ENCODE measurements around the gene VASH1.
A peak's percentile ranks its signal among the peaks of the same experiment; 100 is the strongest.

Gene VASH1

DNA sequence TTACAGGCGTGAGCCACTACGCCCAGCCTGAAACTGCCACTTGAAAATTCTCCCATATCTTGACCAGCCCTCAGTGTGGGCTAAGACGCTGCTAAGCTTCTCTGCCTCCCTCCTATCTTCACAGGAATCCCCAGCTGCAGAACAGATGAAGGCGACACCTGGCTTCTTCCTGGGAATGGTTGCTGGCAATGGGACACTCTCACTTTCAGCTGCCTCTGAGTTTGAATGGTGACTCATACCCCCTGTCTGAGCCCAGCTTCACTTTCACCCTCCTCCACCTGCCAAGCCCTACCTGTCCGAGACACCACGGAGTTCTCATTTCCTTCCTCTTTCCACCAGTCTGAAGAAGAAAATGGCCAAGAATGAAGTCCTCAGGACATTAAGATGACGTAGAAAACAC lies 18.3 kb upstream of the VASH1 start:
- no peak for DNase-seq (ENCODE audit: low read depth)

GRCh38 chr14:76752744-76753143 lies 8.5 kb upstream of the VASH1 start:
- no peak for DNase-seq (ENCODE audit: low read depth)

DNA sequence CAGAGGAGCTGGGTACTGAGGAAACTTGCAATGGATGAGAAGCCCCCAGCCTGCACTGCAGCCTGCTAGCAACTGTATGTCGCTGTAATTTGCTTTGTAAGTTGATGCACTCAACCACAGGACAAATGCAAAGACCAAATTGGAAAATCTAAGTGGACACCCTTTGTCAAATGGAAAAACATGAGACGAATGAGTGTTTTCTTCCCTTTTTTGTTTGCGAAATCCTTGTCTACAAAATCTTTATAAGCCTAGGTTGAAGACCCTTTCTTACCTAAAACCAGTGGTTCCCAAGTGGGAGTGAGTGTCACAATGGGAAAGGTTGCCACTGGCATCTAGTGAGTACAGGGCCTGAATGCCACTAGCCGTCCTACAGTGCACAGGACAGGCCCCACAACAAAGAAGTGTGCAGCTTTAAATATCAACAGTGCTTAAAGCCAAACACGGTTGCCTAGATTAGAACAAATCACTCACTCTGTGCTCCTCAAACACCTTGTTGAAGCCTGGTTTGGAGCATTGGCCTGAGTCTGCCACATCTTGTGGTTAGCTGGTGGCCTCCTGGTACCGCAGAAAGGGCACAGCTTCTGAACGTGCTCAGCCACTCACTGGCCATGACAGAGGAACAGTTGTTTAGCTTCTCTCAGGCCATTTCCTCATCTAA lies 7.6 kb upstream of the VASH1 start:
- no peak for DNase-seq (ENCODE audit: low read depth)

- DNase-seq (ENCODE audit: low read depth) = no peak
Observed at GRCh38 chr14:76754586-76754985, 6.7 kb upstream of the VASH1 start.

DNA sequence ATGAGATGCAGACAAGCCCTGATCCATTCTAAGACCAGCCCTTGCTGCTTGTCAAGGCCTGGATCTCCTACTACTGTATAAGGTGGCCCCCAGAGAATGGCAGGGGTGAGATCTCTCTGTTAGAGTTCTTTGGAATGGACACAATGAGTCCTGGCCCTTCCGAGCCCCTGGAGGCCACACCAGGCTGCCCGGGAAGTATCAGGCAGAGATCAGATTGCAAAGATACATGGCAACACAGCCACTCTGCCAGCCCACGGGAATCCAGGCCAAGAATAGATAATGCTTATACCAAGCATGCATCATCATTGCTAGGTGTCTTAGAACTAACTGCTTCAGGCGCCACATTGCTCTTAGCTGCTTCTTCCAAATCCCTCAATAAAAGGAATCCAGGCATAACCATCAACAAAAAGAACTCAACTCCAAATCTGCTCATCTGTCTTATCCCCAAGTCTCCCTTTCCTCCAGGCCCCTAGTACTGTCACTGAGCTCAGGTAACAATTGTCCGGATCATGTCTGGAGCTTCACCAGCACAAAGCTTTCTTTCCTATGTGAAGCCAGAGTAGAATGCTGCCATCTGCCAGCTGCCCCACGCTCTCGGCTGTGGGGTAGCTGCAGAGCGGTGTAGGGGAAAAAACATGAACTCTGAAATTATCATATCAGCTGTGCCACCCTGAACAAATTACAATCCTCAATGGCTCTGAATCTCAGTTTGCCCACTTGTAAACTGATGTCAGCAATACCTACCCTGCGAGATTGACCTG lies 5.5 kb upstream of the VASH1 start:
- no peak for DNase-seq (ENCODE audit: low read depth)

DNA sequence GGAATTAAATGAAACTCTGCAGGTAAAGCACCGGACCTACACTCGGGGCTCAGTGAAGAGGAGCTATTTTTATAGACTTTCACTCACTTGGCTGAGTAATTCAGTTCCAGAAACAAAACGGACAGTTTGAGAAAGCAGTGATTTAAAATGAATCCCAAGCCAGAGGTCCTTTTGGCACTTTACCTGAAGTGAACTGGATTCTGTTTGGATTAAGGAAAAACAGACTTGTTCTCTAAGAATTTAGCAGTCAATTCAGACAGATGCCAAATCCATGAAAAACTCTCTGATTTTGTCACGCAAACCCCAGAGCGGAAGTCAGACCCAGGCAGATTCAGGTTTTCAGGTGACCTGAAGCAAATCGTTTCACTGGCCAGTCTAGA lies 4.9 kb upstream of the VASH1 start:
- no peak for DNase-seq (ENCODE audit: low read depth)

DNA sequence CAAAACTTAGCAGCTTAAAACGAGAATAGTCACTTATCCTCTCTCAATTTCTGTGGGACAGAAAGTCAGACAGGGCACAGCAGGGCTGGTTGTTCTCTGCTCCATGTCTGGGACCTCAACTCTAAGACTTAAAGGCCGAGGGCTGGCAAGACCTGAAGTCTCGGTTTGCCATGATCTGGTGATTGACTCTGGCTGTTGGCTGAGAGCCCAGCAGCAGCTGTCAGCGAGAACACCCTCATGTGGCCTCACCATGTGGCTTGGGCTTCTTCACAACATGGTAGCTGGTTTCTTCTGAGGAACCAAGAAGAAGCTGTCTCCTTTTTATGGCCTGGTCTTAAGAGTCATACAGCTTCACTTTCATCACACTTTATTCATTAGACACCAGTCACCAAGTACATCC lies 1.7 kb upstream of the VASH1 start:
- DNase-seq (ENCODE audit: low read depth) = no peak

DNA sequence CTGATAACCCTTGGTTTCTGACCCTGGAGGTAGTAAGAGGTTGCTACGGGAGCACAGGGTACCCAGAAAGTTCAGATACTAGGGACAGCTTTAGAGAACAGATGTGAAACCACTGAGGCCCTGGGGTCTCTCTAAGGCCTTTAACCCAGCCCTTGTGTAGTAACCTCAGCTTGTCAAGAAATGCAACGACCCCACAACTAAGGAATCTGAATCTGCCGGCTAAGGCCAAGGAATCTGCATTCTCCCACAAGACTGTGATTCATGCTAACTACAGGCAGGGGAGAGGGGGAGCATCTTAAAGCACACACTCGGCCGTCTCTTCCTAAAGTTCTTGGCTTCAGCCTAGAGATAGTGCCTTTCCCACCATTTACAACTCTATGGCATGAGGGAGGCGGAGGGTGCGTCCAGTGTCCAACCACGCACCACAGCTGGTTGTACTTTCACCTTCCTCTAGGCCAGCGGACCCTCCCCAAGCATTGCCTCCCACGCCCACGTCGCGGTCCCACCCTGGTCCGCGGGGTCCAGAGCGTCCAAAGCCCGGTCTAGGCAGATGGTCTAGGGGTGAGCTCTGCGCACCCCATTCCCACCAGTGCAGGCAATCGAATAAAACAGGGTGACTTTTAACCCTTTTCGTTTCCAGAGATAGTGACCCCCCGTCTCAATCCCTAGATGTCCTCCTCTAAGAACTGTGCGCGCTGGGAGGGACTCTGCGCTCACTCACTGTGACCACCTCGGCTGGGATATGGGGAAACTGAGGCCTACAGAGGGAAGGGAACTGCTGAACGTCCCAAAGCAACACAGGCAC lies 735 bp upstream of the VASH1 start:
- DNase-seq (ENCODE audit: low read depth) = no peak

- no peak for DNase-seq (ENCODE audit: low read depth)
Observed at GRCh38 chr14:76761960-76762410, 717 bp downstream of the VASH1 start.

DNA sequence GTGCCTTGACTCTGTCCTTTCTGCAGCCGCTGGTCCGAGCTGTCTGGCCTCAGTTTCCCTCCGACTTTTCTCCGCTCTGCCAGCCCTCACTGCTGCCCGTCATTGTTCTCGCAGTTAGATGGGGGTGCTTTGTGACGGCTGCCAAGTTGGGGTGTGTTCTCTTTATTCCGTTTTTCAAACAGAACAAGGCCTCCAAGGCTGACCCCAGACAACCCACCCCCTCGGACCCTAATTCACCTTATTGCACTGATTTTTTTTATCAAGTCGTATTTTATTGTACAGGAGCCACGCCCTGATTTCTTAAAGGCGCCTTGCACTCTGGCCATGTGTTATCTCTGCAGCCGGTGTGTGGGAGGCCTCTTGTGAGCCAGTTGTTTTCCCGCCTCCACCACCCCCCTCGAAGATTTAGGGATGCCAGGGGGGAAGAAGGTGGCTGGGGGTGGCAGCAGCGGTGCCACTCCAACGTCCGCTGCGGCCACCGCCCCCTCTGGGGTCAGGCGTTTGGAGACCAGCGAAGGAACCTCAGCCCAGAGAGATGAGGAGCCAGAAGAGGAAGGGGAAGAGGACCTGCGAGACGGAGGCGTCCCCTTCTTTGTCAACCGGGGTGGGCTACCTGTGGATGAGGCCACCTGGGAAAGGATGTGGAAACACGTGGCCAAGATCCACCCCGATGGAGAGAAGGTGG lies 1.3 kb downstream of the VASH1 start:
- no peak for DNase-seq (ENCODE audit: low read depth)

- DNase-seq (ENCODE audit: low read depth) = no peak
Observed at GRCh38 chr14:76763096-76764041, 2.1 kb downstream of the VASH1 start.

- DNase-seq (ENCODE audit: low read depth) = no peak
Observed at GRCh38 chr14:76765461-76765931, 4.2 kb downstream of the VASH1 start.

DNA sequence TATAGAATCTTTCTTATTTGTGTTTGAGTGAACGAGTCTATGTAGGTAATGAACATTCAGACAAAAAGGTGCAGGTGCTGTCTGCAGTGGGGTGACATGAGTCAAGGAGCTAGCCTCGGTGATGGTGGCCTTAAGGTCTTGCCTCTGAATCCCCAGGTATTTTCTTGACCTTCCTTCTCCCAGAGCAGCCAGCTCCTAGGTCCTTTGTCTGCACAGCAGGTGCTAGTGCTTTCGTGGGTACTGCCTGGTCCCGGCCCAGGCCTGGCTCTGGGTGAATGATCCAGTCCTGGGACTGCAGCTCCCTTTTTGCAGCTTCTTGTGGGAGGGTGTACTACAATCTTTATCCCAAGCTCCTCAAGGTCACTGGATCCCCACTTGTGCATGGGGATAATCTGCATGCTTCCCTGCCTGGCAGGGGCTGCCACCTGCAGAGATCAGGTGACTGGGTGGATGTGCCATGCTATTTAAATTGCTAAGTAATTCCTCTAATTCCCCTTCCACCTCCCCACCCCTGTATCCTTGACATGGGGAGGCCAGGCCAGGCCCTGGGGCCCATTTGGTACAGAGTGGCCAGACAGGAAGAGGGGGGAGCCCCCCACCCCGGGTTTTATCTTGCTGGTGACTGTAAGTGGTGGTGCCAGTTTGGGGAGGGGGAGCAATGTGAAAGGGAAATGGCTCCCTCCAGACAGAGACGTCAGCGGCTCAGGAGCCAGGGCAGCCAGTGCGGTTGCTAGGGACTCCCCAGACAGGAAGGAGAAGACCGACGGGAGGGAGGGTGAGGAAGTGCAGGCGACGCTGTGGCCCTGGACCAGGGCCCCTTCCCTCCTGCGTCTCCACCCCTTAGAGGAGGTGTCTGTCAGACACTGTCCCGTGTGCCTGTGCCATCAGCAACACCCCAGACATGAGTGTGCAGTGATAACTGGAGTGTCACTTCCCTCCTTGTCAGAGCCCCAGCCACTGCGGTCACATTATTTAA lies 6.7 kb downstream of the VASH1 start:
- peak; percentile 60 for DNase-seq (ENCODE audit: low read depth)

- DNase-seq (ENCODE audit: low read depth) = no peak
Observed at GRCh38 chr14:76768671-76769500, 7.6 kb downstream of the VASH1 start.

- DNase-seq (ENCODE audit: low read depth) = no peak
Observed at GRCh38 chr14:76769636-76770292, 8.5 kb downstream of the VASH1 start.

DNA sequence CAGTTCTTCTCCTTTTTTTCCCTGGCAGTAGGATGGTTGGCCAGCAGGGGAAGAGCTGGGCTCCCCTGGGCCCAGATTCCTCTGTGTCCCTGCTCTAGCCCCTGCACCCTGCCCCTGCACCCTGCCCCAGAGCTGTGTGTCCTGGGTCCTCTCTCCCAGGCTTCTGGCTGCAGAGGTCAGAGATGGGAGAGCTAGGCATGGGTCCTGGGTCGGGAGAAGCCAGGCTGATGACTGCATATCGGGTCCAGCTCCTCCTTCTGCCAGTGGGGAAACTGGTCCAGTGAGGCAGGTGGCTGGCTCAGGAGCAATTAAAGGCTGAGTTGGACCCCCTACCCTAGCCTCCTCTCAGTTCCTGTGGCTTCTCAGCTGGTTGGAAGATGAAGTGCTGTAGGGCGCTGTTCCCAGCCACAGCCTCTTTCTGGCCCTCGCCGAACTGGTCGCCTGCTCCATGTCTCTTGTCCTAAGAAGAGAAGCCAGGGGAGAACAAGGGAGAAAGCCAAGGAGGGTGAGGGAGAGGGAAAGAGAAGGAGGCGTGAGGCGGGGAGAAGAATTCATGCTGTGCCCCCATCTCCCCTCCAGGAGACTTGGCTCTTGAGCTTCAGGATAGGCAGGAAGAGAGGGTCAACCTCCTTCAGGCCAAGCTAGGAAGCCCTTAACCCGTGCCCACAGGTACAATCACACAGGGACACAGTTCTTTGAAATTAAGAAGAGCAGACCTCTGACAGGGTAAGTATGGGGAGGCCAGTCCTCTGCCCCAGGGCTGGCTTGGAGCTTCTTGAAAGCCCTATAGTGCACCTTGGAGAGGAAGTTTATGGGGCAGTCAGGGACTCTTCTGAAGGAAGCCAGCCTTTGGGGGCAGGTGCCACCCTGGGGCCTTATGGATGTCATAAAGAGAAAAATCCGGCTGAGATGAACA lies 9.5 kb downstream of the VASH1 start:
- DNase-seq (ENCODE audit: low read depth) = no peak

GRCh38 chr14:76771437-76771980 lies 10.2 kb downstream of the VASH1 start:
- DNase-seq (ENCODE audit: low read depth) = no peak
